Right ventricle myocardium inferior (tissue), 1 donor: Measurements from ENCODE around the gene CAMTA1. TPM values are rescaled to one million over a fixed set of nuclear protein-coding genes. Genes with fewer than 3 reads are reported as not detected.

Experiments
- ATAC-seq: fragments of 200-7000 bp; cut with Tn5 transposase; one replicate; pipeline ENCODE4 v1.9.1; 2020; ENCODE audit warnings: mild to moderate bottlenecking, moderate library complexity
- DNase-seq: peaks from one replicate; pipeline ENCODE4 v3.0.0; 2021; ENCODE audit errors: missing footprints
- intact Hi-C: fragments of 100-400 bp; cut with DNase I; formaldehyde crosslinking; loops from one replicate; pipeline ENCODE4 v1.11.0; 2022
- total RNA-seq: library from RNA; stranded (reverse); fragmentation: NEBNext Ultra II Directional; extraction: Animal tissue kit (Norgen Biotek cat#: 25700); gene quantifications from one replicate; pipeline ENCODE4 v1.2.1, GENCODE V29; 2021
- donor health status: DM: no; HTN: yes; CAD: no; lungs with severe emphysema.

CAMTA1 gene
- total RNA-seq, 1 donor from 2014 or later: 159 TPM

GRCh38 chr1:7348073-7348472, 562.8 kb downstream of the CAMTA1 start:
- intact Hi-C loops: no loop called here
- no peak for DNase-seq
- no peak for ATAC-seq

- intact Hi-C loops: no loop called here
- DNase-seq: no peak
- no peak for ATAC-seq
Measured at GRCh38 chr1:7348580-7348979, 563.3 kb downstream of the CAMTA1 start.

- DNase-seq (no peak), ATAC-seq (no peak)
- intact Hi-C loops: no loop called here
Measured at GRCh38 chr1:7350804-7351203, 565.5 kb downstream of the CAMTA1 start.

- intact Hi-C loops: no loop called here
- ATAC-seq (no peak), DNase-seq (no peak)
Measured at GRCh38 chr1:7351649-7352048, 566.4 kb downstream of the CAMTA1 start.

GRCh38 chr1:7352364-7352763, 567.1 kb downstream of the CAMTA1 start:
- intact Hi-C loops: no loop called here
- DNase-seq (no peak), ATAC-seq (no peak)

- intact Hi-C loops: no loop called here
Measured at GRCh38 chr1:7352974-7353373, 567.7 kb downstream of the CAMTA1 start.

GRCh38 chr1:7355646-7356045, 570.4 kb downstream of the CAMTA1 start:
- intact Hi-C loops: no loop called here
- DNase-seq: no peak
- ATAC-seq: no peak

More at GRCh38 chr1:7352974-7353373, 567.7 kb downstream of the CAMTA1 start:
- DNase-seq (no peak), ATAC-seq (no peak)

GRCh38 chr1:7356079-7356478, 570.8 kb downstream of the CAMTA1 start:
- DNase-seq (no peak), ATAC-seq (no peak)
- intact Hi-C loops: no loop called here

GRCh38 chr1:7358425-7358824, 573.2 kb downstream of the CAMTA1 start:
- DNase-seq: no peak
- intact Hi-C loops: no loop called here
- no peak for ATAC-seq

GRCh38 chr1:7360526-7360925, 575.3 kb downstream of the CAMTA1 start:
- DNase-seq: no peak
- intact Hi-C loops: loop anchor here (5.0 kb wide), 1 partner anchor 157 kb away; no protein-coding TSS in a partner anchor
- no peak for ATAC-seq

GRCh38 chr1:7362947-7363346, 577.7 kb downstream of the CAMTA1 start:
- intact Hi-C loops: loop anchor here (5.0 kb wide), 1 partner anchor 154 kb away; no protein-coding TSS in a partner anchor
- ATAC-seq (no peak), DNase-seq (no peak)

- ATAC-seq (peak; percentile 79), DNase-seq (no peak)
- intact Hi-C loops: loop anchor here (5.0 kb wide), 1 partner anchor 154 kb away; no protein-coding TSS in a partner anchor
Measured at GRCh38 chr1:7363450-7363849, 578.2 kb downstream of the CAMTA1 start.

GRCh38 chr1:7365706-7366105, 580.5 kb downstream of the CAMTA1 start:
- intact Hi-C loops: loop anchor here (5.0 kb wide), 1 partner anchor 73 kb away; no protein-coding TSS in a partner anchor
- no peak for ATAC-seq

GRCh38 chr1:7366286-7366954, 581.2 kb downstream of the CAMTA1 start:
- ATAC-seq: peak; percentile 77
- no peak for DNase-seq
- intact Hi-C loops: loop anchor here (5.0 kb wide), 1 partner anchor 74 kb away; no protein-coding TSS in a partner anchor

More at GRCh38 chr1:7365706-7366105, 580.5 kb downstream of the CAMTA1 start:
- DNase-seq: no peak

- DNase-seq (no peak), ATAC-seq (peak; percentile 2)
- intact Hi-C loops: loop anchor here (5.0 kb wide), 1 partner anchor 75 kb away; no protein-coding TSS in a partner anchor
Measured at GRCh38 chr1:7366955-7367665, 581.9 kb downstream of the CAMTA1 start.

GRCh38 chr1:7369866-7370265, 584.6 kb downstream of the CAMTA1 start:
- intact Hi-C loops: loop anchor here (5.0 to 10.0 kb wide), 2 partner anchors 78 to 275 kb away; no protein-coding TSS in a partner anchor
- peak; percentile 75 for ATAC-seq
- peak; percentile 81 for DNase-seq

GRCh38 chr1:7371926-7372325, 586.7 kb downstream of the CAMTA1 start:
- intact Hi-C loops: loop anchor here (10.0 kb wide), 1 partner anchor 273 kb away; no protein-coding TSS in a partner anchor
- no peak for ATAC-seq
- no peak for DNase-seq

GRCh38 chr1:7372477-7373120, 587.3 kb downstream of the CAMTA1 start:
- ATAC-seq (no peak), DNase-seq (no peak)
- intact Hi-C loops: loop anchor here (10.0 kb wide), 1 partner anchor 272 kb away; no protein-coding TSS in a partner anchor

- intact Hi-C loops: loop anchor here (10.0 kb wide), 1 partner anchor 272 kb away; no protein-coding TSS in a partner anchor
- DNase-seq (no peak), ATAC-seq (no peak)
Measured at GRCh38 chr1:7373251-7373650, 588.0 kb downstream of the CAMTA1 start.
